PFSK-1 (cell line): ENCODE results near the gene ORM1.

ENCODE experiments used
- FOXP2 ChIP-seq: optimal IDR thresholded peaks from 2 replicates; pipeline ENCODE3; 2011; ENCODE audit warnings: borderline replicate concordance, control low read depth, inconsistent platforms; ENCODE audit not compliant: insufficient read depth; ENCODE audit errors: extremely low read length, extremely low read depth
- POLR2AphosphoS5 ChIP-seq: IDR thresholded peaks from 2 replicates; pipeline ENCODE4 v1.6.1; 2012; ENCODE audit warnings: low read depth, mild to moderate bottlenecking, control low read depth, low read length, moderate library complexity
- REST ChIP-seq, 2 experiments: IDR thresholded peaks; 2 replicates each; pipeline versions ENCODE4 v1.6.1 to v1.8.0; 2011 to 2012; ENCODE audit warnings: low read depth in 2 of 2, low read length in 2 of 2, control low read depth in 1 of 2, inconsistent platforms in 1 of 2, mild to moderate bottlenecking in 1 of 2, moderate library complexity in 1 of 2; ENCODE audit not compliant: insufficient read depth in 1 of 2
- SIN3A ChIP-seq: IDR thresholded peaks from 2 replicates; pipeline ENCODE4 v1.6.1; 2012; ENCODE audit warnings: mild to moderate bottlenecking, low read length, moderate library complexity, borderline replicate concordance; ENCODE audit not compliant: insufficient read depth
- TAF1 ChIP-seq: IDR thresholded peaks from 2 replicates; pipeline ENCODE4 v1.6.1; 2012; ENCODE audit warnings: low read length, control low read depth, borderline replicate concordance; ENCODE audit not compliant: insufficient read depth

Gene ORM1

GRCh38 chr9:114344692-114345091 is 21.8 kb downstream of the ORM1 start:
- no peak for TF ChIP-seq FOXP2
- no peak for TF ChIP-seq SIN3A
- no peak for TF ChIP-seq REST (IDR thresholded peaks at IDR 0.05; ENCODE audit: insufficient read depth in 1 of 2, low read depth in 2 of 2, low read length in 2 of 2)
- no peak for TF ChIP-seq TAF1
- TF ChIP-seq POLR2AphosphoS5: no peak

- TF ChIP-seq TAF1 (no peak), REST (IDR thresholded peaks at IDR 0.05; ENCODE audit: insufficient read depth in 1 of 2, low read depth in 2 of 2, low read length in 2 of 2) (no peak), POLR2AphosphoS5 (no peak), FOXP2 (no peak), SIN3A (no peak)
These were observed 22.7 kb downstream of the ORM1 start for GRCh38 chr9:114345493-114346065.

- TF ChIP-seq TAF1: no peak
- TF ChIP-seq POLR2AphosphoS5: no peak
- no peak for TF ChIP-seq REST (IDR thresholded peaks at IDR 0.05; ENCODE audit: insufficient read depth in 1 of 2, low read depth in 2 of 2, low read length in 2 of 2)
- no peak for TF ChIP-seq FOXP2
- no peak for TF ChIP-seq SIN3A
These were observed 23.2 kb downstream of the ORM1 start for GRCh38 chr9:114346146-114346545.

- TF ChIP-seq FOXP2 (no peak), REST (IDR thresholded peaks at IDR 0.05; ENCODE audit: insufficient read depth in 1 of 2, low read depth in 2 of 2, low read length in 2 of 2) (no peak), POLR2AphosphoS5 (no peak), TAF1 (no peak), SIN3A (no peak)
These were observed 24.8 kb downstream of the ORM1 start for GRCh38 chr9:114347675-114348074.
